H1 (cell line): ENCODE results near the gene LAMA4. TPM values are rescaled to one million over a fixed set of nuclear protein-coding genes. Genes with fewer than 3 reads are reported as not detected.

Experiments used
- CTCF ChIA-PET: fragments of 300-600 bp; sonication (Branson Sonifier 250); formaldehyde crosslinking; loops from one replicate; lab custom pipeline; 2021; ENCODE audit not compliant: partially characterized antibody; lab: Charles Lee
- POLR2A ChIA-PET: fragments of 300-600 bp; sonication (Branson Sonifier 250); formaldehyde crosslinking; loops from one replicate; lab custom pipeline; 2021; ENCODE audit warnings: inconsistent platforms; ENCODE audit not compliant: partially characterized antibody; lab: Charles Lee
- DNase-seq, 2 experiments: peaks; one replicate each; pipeline versions ENCODE4 v3.0.0 to v3.0.0-alpha.2; 2010 to 2022; ENCODE audit warnings: low spot score in 2 of 2, low read depth in 1 of 2, mixed read lengths in 1 of 2
- FAIRE-seq: peaks from 2 replicates; lab custom pipeline; 2011; peaks lifted over from hg19 to GRCh38; lab: Jason Lieb, UNC
- H2AFZ ChIP-seq: 2 replicates; pipeline ENCODE4 v1.8.1; 2012; ENCODE audit warnings: low read length, inconsistent platforms
- H2AK5ac ChIP-seq: 2 replicates; pipeline ENCODE4 v1.6.1; 2013; ENCODE audit warnings: low read depth, low read length
- H2BK120ac ChIP-seq: replicated peaks from 2 replicates; pipeline ENCODE3; 2013; ENCODE audit warnings: low read depth, low read length, inconsistent platforms
- H2BK12ac ChIP-seq: 2 replicates; pipeline ENCODE4 v1.6.1; 2013; ENCODE audit warnings: low read depth, low read length
- H2BK15ac ChIP-seq: 2 replicates; pipeline ENCODE4 v1.6.1; 2013; ENCODE audit warnings: low read length
- H2BK20ac ChIP-seq: 2 replicates; pipeline ENCODE4 v1.6.1; 2013; ENCODE audit warnings: low read length
- H2BK5ac ChIP-seq: 2 replicates; pipeline ENCODE4 v1.6.1; 2013; ENCODE audit warnings: low read depth, low read length
- H3K14ac ChIP-seq: 2 replicates; pipeline ENCODE4 v1.6.1; 2013; ENCODE audit warnings: inconsistent platforms; ENCODE audit not compliant: insufficient read length
- H3K18ac ChIP-seq: 2 replicates; pipeline ENCODE4 v1.6.1; 2013; ENCODE audit warnings: low read length; ENCODE audit errors: extremely low read depth
- H3K23ac ChIP-seq: 2 replicates; pipeline ENCODE4 v1.6.1; 2013; ENCODE audit warnings: inconsistent platforms; ENCODE audit not compliant: insufficient read length
- H3K23me2 ChIP-seq: 2 replicates; pipeline ENCODE4 v1.6.1; 2013; ENCODE audit warnings: low read depth, low read length
- H3K27ac ChIP-seq: 2 replicates; pipeline ENCODE4 v1.6.1; 2011; ENCODE audit warnings: low read depth, low read length, inconsistent platforms
- H3K27me3 ChIP-seq, 4 experiments: replicated peaks in 1 of 4; 1 replicate in 1 of 4; 2 replicates in 3 of 4; pipeline versions ENCODE4 v1.6.1 to v1.8.1; 2011 to 2013; ENCODE audit warnings: low read length in 3 of 4, mild to moderate bottlenecking in 3 of 4, inconsistent platforms in 2 of 4, mixed read lengths in 2 of 4, moderate library complexity in 1 of 4; ENCODE audit not compliant: control insufficient read depth in 3 of 4, insufficient read depth in 3 of 4; ENCODE audit errors: extremely low read depth in 1 of 4
- H3K36me3 ChIP-seq, 4 experiments: 2 replicates each; pipeline versions ENCODE4 v1.6.1 to v1.8.1; 2011 to 2013; ENCODE audit warnings: mild to moderate bottlenecking in 4 of 4, low read length in 3 of 4, moderate library complexity in 2 of 4, control low read depth in 1 of 4, inconsistent platforms in 1 of 4; ENCODE audit not compliant: insufficient read depth in 4 of 4, control insufficient read depth in 2 of 4
- H3K4ac ChIP-seq: replicated peaks from 2 replicates; pipeline ENCODE3; 2013; ENCODE audit warnings: low read length, low read depth, mixed read lengths, inconsistent platforms; ENCODE audit not compliant: insufficient read length
- H3K4me1 ChIP-seq, 4 experiments: replicated peaks in 1 of 4; 1 replicate in 1 of 4; 2 replicates in 3 of 4; pipeline versions ENCODE4 v1.6.1 to v1.8.1; 2011 to 2013; ENCODE audit warnings: low read length in 3 of 4, inconsistent platforms in 2 of 4, mixed read lengths in 1 of 4; ENCODE audit not compliant: insufficient read depth in 4 of 4, control insufficient read depth in 3 of 4
- H3K4me2 ChIP-seq, 2 experiments: 2 replicates each; pipeline versions ENCODE4 v1.6.1 to v1.8.1; 2011 to 2013; ENCODE audit warnings: low read depth in 2 of 2, low read length in 2 of 2, control low read depth in 1 of 2, inconsistent platforms in 1 of 2, mild to moderate bottlenecking in 1 of 2; ENCODE audit not compliant: insufficient read depth in 1 of 2
- H3K4me3 ChIP-seq, 4 experiments: fragments of 200-600, 300-600 bp in 1 of 4; sonication (generic), shearing (Covaris generic), sonication (Bioruptor Twin) in 1 of 4; 2 replicates each; pipeline versions ENCODE4 v1.5.1 to v1.8.1; 2011 to 2016; ENCODE audit warnings: low read length in 4 of 4, low read depth in 3 of 4, control low read depth in 2 of 4, inconsistent platforms in 2 of 4, mild to moderate bottlenecking in 2 of 4, mixed read lengths in 1 of 4, moderate library complexity in 1 of 4; ENCODE audit not compliant: insufficient read depth in 2 of 4; ENCODE audit errors: extremely low read depth in 1 of 4
- H3K56ac ChIP-seq: replicated peaks from 2 replicates; pipeline ENCODE3; 2013; ENCODE audit warnings: low read depth, mild to moderate bottlenecking, mixed read lengths, low read length, inconsistent platforms; ENCODE audit not compliant: insufficient read length
- H3K79me1 ChIP-seq: 2 replicates; pipeline ENCODE4 v1.6.1; 2013; ENCODE audit warnings: low read depth, low read length, control low read depth
- H3K79me2 ChIP-seq, 2 experiments: 2 replicates each; pipeline versions ENCODE4 v1.6.1 to v1.8.1; 2012 to 2013; ENCODE audit warnings: low read length in 2 of 2, mild to moderate bottlenecking in 2 of 2, inconsistent platforms in 1 of 2; ENCODE audit not compliant: insufficient read depth in 2 of 2, control insufficient read depth in 1 of 2
- H3K9ac ChIP-seq, 4 experiments: replicated peaks in 1 of 4; 1 replicate in 1 of 4; 2 replicates in 3 of 4; pipeline versions ENCODE4 v1.6.1 to v1.8.1; 2011 to 2013; ENCODE audit warnings: low read depth in 3 of 4, low read length in 3 of 4, control low read depth in 2 of 4, mild to moderate bottlenecking in 2 of 4, moderate library complexity in 2 of 4, inconsistent platforms in 1 of 4; ENCODE audit errors: extremely low read depth in 1 of 4
- H3K9me3 ChIP-seq, 2 experiments: 2 replicates each; pipeline versions ENCODE4 v1.6.1 to v1.8.1; 2012 to 2013; ENCODE audit warnings: mild to moderate bottlenecking in 2 of 2, moderate library complexity in 2 of 2, control low read depth in 1 of 2, inconsistent platforms in 1 of 2, low read depth in 1 of 2, low read length in 1 of 2, mixed read lengths in 1 of 2; ENCODE audit not compliant: insufficient read depth in 2 of 2
- H4K20me1 ChIP-seq, 2 experiments: replicated peaks in 1 of 2; 2 replicates each; pipeline versions ENCODE3 to v1.8.1; 2011 to 2013; ENCODE audit warnings: inconsistent platforms in 2 of 2, low read length in 2 of 2, mild to moderate bottlenecking in 1 of 2; ENCODE audit not compliant: insufficient read depth in 2 of 2, control insufficient read depth in 1 of 2
- H4K5ac ChIP-seq: 2 replicates; pipeline ENCODE4 v1.6.1; 2013; ENCODE audit warnings: low read length, low read depth, mixed read lengths, inconsistent platforms; ENCODE audit not compliant: insufficient read length
- H4K8ac ChIP-seq: 2 replicates; pipeline ENCODE4 v1.8.0; 2013; ENCODE audit warnings: mild to moderate bottlenecking, moderate library complexity, low read length, inconsistent platforms; ENCODE audit not compliant: insufficient read depth; ENCODE audit errors: extremely low read depth
- H4K91ac ChIP-seq: replicated peaks from 2 replicates; pipeline ENCODE3; 2013; ENCODE audit warnings: low read length, mixed read lengths, inconsistent platforms; ENCODE audit not compliant: insufficient read length
- ASH2L ChIP-seq: fragments of 200-600, 300-600 bp; sonication (generic); IDR thresholded peaks from one replicate; pipeline ENCODE4 v1.7.1; 2017; ENCODE audit warnings: low read length
- CBX5 ChIP-seq: fragments of 300-800, 300-1000 bp; sonication (generic); IDR thresholded peaks from 2 replicates; pipeline ENCODE4 v1.7.1; 2016; ENCODE audit warnings: antibody characterized with exemption, low read length, low read depth
- CHD2 ChIP-seq: IDR thresholded peaks from 2 replicates; pipeline ENCODE4 v1.6.1; 2012; ENCODE audit warnings: low read length, improper control_type of control experiment
- EGR1 ChIP-seq: IDR thresholded peaks from 2 replicates; pipeline ENCODE4 v1.6.1; 2011; ENCODE audit warnings: low read depth, low read length, borderline replicate concordance
- EP300 ChIP-seq, 2 experiments: IDR thresholded peaks; 1 replicate in 1 of 2; 2 replicates in 1 of 2; pipeline ENCODE4 v1.6.1; 2011 to 2012; ENCODE audit warnings: low read depth in 2 of 2, low read length in 2 of 2, mild to moderate bottlenecking in 2 of 2, borderline replicate concordance in 1 of 2, inconsistent platforms in 1 of 2, moderate library complexity in 1 of 2
- HDAC2 ChIP-seq, 2 experiments: fragments of 300-600 bp in 1 of 2; sonication (generic) in 1 of 2; IDR thresholded peaks; 2 replicates each; pipeline ENCODE4 v1.6.1; 2011 to 2012; ENCODE audit warnings: low read depth in 2 of 2, low read length in 2 of 2, mild to moderate bottlenecking in 2 of 2, moderate library complexity in 2 of 2, borderline replicate concordance in 1 of 2, inconsistent platforms in 1 of 2
- KDM5A ChIP-seq: fragments of 200-600 bp; IDR thresholded peaks from 2 replicates; pipeline ENCODE4 v1.7.1; 2012; ENCODE audit warnings: mild to moderate bottlenecking, low read length, inconsistent platforms, mixed read lengths
- PHF8 ChIP-seq: fragments of 200-600 bp; sonication (generic); conservative IDR thresholded peaks from 2 replicates; pipeline ENCODE4 v1.7.1; 2012; ENCODE audit warnings: low read depth, mild to moderate bottlenecking, inconsistent platforms, low read length, moderate library complexity
- RAD21 ChIP-seq, 2 experiments: IDR thresholded peaks in 1 of 2; conservative IDR thresholded peaks in 1 of 2; 2 replicates each; pipeline ENCODE4 v1.6.1; 2011; ENCODE audit warnings: low read depth in 2 of 2, low read length in 2 of 2, improper control_type of control experiment in 1 of 2, inconsistent platforms in 1 of 2, mild to moderate bottlenecking in 1 of 2, moderate library complexity in 1 of 2
- RXRA ChIP-seq: IDR thresholded peaks from 2 replicates; pipeline ENCODE4 v1.6.1; 2011; ENCODE audit warnings: low read depth, mild to moderate bottlenecking, low read length, moderate library complexity; ENCODE audit not compliant: insufficient read depth
- SP2 ChIP-seq: IDR thresholded peaks from 2 replicates; pipeline ENCODE4 v1.6.1; 2012; ENCODE audit warnings: mild to moderate bottlenecking, low read length, inconsistent platforms
- TEAD4 ChIP-seq: IDR thresholded peaks from 2 replicates; pipeline ENCODE4 v1.6.1; 2012; ENCODE audit warnings: low read depth, low read length, inconsistent platforms, mixed read lengths
- ZNF274 ChIP-seq: IDR thresholded peaks from 2 replicates; pipeline ENCODE4 v1.7.0; 2012; ENCODE audit warnings: low read length, borderline replicate concordance; ENCODE audit errors: extremely low read depth
- WGBS, 2 experiments: shearing (Covaris generic) in 1 of 2; methylation state at CpG; one replicate each; pipeline versions ENCODE4 v1.1.6 to v1.1.7; 2013 to 2015; ENCODE audit warnings: low lambda C conversion rate in 2 of 2, mixed read lengths in 2 of 2, inconsistent platforms in 1 of 2, low coverage in 1 of 2, missing lambda C conversion rate in 1 of 2; ENCODE audit not compliant: insufficient replicate concordance in 2 of 2, insufficient coverage in 1 of 2, insufficient read length in 1 of 2; ENCODE audit errors: extremely low coverage in 1 of 2, missing lambda C conversion rate in 1 of 2; 5-methylcytosine and 5-hydroxymethylcytosine counted together
- polyA plus RNA-seq, 7 experiments: library from polyadenylated mRNA; depleted of rRNA in 3 of 7; stranded (reverse) in 5 of 7; unstranded in 2 of 7; fragments of >200 nt in 5 of 7; fragments of 200-250 nt in 2 of 7; gene quantifications; 1 replicate in 5 of 7; 2 replicates in 1 of 7; 4 replicates in 1 of 7; pipeline versions ENCODE4 v1.2.1 to v1.2.3, GENCODE V29; 2011 to 2013; ENCODE audit warnings: missing spikeins in 2 of 7, mixed read lengths in 2 of 7
- total RNA-seq: library from RNA; stranded (reverse); fragmentation: NEBNext Ultra II Directional; extraction: Animal tissue kit (Norgen Biotek cat#: 25700); gene quantifications from 2 replicates; pipeline ENCODE4 v1.2.1, GENCODE V29; 2021

The LAMA4 gene
- total and polyA plus RNA-seq, 2 of the 8 experiments (the other 6 are each of a cell fraction or from before 2014, with no cell fraction given) = 0.95 to 1.5 TPM

GRCh38 chr6:112289038-112289566 lies 34.7 kb upstream of the LAMA4 start:
- POLR2A ChIA-PET = no interaction called here
- H3K9me3 ChIP-seq = no peaks in the 10 kb centered on the region
- H3K79me1 ChIP-seq = no peaks in the 10 kb centered on the region
- H2AK5ac ChIP-seq = no peak overlapping the region
- no peaks in the 10 kb centered on the region for H3K27me3 ChIP-seq
- no peak overlapping the region for H2BK20ac ChIP-seq
- H3K36me3 ChIP-seq = no peaks in the 10 kb centered on the region
- no peak overlapping the region for H3K4me3 ChIP-seq
- no peak overlapping the region for H3K27ac ChIP-seq
- no peaks in the 10 kb centered on the region for H4K20me1 ChIP-seq
- no peaks in the 10 kb centered on the region for H3K79me2 ChIP-seq
- no peak overlapping the region for H4K8ac ChIP-seq
- no peak overlapping the region for H3K4ac ChIP-seq
- no peaks in the 10 kb centered on the region for H3K23me2 ChIP-seq
- no peak overlapping the region for H2BK15ac ChIP-seq
- 59% methylated on average over 4 of the region's 4 CpGs; no CpG with 5 or more reads in 1 of the 2 experiments for WGBS, 2 experiments
- no peak overlapping the region for H3K18ac ChIP-seq
- no peak overlapping the region for H2BK5ac ChIP-seq
- H2AFZ ChIP-seq = peak overlapping the region; percentile 75
- no peak for FAIRE-seq
- H4K91ac ChIP-seq = no peak overlapping the region
- H3K14ac ChIP-seq = no peak overlapping the region
- no peak overlapping the region for H3K4me2 ChIP-seq
- H3K23ac ChIP-seq = no peak overlapping the region
- H3K9ac ChIP-seq = no peak overlapping the region
- H2BK120ac ChIP-seq = no peak overlapping the region
- CTCF ChIA-PET = interaction anchor here (0.5 to 3.3 kb wide), 6 partner anchors 9 to 109 kb away, joined by 3 to 14 read pairs (median 3); no protein-coding TSS in a partner anchor
- H2BK12ac ChIP-seq = no peak overlapping the region
- no peak overlapping the region for H4K5ac ChIP-seq
- no peak for DNase-seq
- H3K56ac ChIP-seq = no peak overlapping the region
- H3K4me1 ChIP-seq = no peaks in the 10 kb centered on the region
- TF ChIP-seq EGR1 (no peak), KDM5A (no peak), HDAC2 (IDR thresholded peaks at IDR 0.05; ENCODE audit: borderline replicate concordance in 1 of 2, low read depth in 2 of 2, low read length in 2 of 2) (no peak), ASH2L (no peak), PHF8 (no peak), ZNF274 (no peak), EP300 (IDR thresholded peaks at IDR 0.05; ENCODE audit: borderline replicate concordance in 1 of 2, low read depth in 2 of 2, low read length in 2 of 2) (no peak), RAD21 (IDR thresholded peaks at IDR 0.05 in 1 of 2, conservative IDR thresholded peaks at IDR 0.05 in 1 of 2; ENCODE audit: low read depth in 2 of 2, low read length in 2 of 2) (no peak), TEAD4 (no peak), RXRA (no peak), SP2 (no peak), CHD2 (no peak), CBX5 (no peak)
